RPMI8226 (cell line): ENCODE data around the gene USP34.

ENCODE experiments used
- DNase-seq: peaks from one replicate; pipeline ENCODE4 v3.0.0-alpha.2; 2015

USP34 gene

DNA sequence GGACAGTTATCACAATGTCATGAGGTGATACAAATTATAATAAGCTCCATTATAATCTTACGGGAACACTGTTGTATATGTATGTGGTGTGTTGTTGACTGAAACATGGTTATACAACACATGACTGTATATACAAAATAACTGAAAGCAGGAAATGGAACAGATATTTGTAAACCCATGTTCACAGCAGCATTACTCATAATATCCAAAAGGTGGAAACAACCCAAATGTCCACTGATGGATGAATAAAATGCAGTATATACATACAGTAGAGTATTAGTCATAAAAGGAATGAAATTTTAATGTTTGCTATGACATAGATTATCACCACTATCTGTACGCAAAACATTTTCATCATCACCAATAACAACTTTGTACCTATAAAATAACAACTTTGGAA lies 107.3 kb downstream of the USP34 start:
- no peak for DNase-seq

DNA sequence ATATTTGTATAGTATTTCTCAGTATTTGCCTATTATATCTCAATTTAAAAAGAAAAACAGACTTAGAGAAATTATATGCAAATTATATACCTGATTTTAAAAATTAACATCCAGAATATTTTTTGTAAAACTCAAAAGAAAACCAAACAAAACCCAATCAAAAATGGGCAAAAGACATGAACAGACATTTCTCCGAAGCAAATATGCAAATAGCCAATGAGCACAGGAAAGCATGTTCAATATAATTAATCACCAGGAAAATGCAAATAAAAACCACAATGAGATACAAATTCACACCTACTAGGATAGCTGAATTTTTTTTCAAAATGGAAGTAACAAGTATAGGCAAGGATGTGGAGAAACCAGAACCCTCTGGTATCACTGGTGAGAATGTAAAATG lies 108.0 kb downstream of the USP34 start:
- DNase-seq: no peak

DNA sequence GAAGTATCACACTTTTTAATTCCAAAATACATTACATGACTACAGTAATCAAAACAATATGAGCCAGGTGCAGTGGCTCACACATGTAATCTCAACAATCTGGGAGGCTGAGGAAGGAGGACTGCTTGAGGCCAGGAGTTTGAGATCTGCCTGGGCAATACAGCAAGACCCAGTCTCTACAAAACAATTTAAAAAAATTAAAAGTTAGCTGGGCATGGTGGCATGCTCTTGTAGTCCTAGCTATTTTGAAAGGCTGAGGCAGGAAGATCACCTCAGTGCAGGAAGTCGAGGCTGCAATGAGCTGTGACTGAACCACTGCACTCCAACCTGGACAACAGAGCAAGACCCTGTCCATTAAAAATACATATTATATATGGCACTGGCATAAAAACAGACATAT lies 109.8 kb downstream of the USP34 start:
- DNase-seq: no peak

DNA sequence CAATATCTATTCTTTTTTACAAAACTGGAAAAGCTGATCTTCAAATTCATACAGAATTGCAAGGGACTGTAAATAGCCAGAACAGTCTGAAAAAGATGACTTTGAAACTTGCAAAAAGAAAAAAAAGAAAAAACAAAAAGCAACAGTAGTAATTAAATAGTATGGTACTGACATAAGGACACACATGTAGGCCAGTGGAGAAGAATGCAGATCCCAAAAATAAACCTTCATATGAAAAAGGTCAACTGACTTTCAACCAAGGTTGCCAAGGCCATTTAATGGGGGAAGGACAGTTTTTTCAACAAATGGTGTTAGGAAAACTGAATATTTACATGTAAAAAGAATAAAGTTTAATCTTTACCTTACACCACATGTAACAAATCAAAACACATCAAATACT lies 111.8 kb downstream of the USP34 start:
- no peak for DNase-seq

DNA sequence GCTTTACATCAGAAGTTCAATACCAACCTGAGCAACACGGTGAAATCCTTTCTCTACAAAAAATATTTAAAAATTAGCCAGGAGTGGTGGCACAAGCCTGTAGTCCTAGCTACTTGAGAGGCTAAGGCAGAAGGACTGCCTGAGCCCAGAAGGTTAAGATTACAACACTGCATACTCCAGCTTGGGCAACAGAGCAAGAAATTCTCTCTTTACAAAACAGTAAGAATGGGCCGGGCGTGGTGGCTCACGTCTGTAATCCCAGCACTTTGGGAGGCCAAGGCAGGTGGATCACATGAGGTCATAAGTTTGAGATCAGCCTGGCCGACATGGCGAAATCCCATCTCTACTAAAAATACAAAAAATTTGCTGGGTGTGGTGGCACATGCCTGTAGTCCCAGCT lies 113.2 kb downstream of the USP34 start:
- DNase-seq: no peak

DNA sequence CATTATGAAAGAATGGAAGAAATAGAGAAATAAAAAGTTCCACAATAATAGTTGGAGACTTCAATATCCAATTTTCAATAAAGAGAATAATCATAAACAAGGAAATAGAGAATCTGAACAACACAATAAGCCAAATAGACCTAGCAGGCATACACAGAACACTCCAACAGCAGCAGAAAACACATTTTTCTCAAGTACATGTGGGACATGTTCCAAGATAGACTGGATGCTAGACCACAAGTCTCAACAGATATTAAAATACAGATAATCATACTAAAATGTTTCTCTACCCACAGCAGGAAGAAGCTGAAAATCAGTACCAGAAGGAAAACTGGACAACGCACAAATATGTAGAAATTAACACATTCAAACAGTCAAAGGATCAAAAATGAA lies 113.9 kb downstream of the USP34 start:
- no peak for DNase-seq

DNA sequence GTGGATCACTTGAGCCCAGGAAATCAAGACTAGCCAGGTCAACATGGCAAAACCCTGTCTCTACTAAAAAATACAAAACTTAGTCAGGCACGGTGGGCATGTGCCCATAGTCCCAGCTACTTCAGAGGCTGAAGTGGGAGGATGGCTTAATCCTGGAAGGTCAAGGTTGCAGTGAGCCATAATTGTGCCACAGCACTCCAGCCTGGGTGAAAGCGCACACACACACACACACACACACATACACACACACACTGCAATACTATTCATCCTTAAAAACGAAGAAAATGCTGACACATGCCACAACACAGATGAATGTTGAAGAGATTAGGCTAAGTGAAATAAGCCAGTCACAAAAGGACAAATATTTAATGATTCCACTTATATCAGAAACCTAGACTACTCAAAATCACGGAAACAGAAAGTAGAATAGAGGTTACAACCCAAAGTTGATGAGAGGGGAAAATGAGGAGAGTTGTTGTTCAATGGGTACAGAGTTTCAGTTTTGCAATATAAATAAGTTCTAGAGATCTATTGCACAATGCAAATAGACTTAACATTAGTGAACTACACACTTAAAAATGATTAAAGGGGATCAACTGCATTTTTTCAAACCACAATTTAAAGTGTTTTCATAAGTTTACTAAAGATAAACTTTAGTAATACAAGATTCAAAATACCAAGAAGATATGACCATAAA lies 114.5 kb downstream of the USP34 start:
- no peak for DNase-seq

DNA sequence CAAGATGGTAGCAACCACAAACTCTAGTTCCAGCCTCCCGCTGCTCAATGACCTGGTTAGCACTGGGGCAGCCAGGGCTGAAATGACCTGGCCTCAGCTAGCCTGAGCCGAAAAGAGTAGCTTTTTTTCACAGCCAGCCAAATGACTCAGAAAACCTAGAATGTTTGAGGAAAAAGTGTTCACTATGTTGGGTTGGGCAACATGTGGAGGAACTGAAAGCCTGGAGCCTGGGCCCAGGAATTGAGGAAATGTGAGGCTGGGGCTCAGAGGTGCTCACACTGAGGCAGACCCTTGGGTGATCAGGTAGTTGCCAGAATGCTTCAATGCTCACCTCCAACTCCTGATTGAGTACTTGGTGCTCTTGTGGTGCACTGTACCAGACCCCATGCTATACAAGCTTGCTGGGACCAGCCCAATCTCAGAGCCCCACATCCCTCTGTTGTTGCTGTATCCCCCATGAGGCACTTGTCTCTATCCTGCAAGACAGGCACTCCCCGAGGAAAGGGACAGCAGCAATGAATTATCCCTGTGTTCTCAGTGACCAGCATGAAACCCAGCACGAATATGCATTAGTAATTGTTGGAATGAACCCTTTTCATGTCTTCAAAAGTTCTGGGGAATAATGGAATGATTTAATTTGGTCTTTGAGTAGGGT lies 116.2 kb downstream of the USP34 start:
- no peak for DNase-seq

DNA sequence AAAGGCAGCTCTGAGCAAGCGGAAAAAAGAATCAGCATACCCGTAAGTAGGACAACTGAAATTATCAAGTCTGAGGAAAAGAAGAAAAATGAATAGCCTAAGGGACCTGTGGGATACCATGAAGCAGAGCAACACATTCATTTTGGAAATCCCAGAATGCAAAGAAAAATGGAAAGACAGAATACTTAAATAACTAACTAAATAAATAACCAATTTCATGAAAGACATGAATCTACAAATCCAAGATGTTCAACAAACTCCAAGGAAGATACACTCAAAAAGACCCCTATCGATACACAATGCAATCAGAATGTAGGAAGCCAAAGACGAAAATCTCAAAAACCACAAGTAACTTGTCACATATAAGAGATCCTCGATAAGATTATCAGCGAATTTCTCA lies 117.0 kb downstream of the USP34 start:
- no peak for DNase-seq

DNA sequence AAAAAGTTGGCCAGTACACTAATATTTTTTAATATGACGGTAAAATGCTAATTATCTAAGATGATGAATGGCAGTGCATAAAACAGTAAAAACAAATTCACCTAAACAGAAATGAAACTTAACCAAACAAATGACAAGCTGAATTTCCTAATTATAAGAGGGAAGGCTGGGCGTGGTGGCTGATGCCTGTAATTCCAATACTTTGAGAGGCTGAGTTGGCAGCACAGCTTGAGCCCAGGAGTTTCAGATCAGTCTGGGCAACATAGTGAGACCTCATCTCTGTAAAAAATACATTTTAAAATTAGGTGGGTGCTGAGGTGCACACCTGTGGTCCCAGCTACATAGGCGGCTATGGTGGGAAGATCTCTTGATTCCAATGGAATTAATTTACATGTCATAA lies 120.1 kb downstream of the USP34 start:
- DNase-seq: no peak

DNA sequence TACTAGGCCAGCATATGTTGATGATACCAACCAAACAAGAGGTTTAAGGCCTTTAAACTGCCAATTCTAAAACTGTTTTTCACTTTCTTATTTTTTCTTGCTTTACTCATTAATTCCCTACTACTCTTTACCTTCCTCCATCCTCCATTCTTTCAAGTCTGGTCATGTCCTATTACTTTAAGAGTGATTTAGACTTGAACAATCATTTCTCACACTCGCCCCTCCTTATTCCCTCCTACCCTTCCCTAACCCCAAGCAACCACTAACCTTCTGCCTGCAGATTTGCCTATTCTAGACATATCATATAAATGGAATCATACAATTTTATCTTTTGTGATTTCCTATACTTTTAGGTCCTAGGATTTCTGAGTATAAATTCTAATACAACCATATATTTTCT lies 127.7 kb downstream of the USP34 start:
- DNase-seq: no peak

DNA sequence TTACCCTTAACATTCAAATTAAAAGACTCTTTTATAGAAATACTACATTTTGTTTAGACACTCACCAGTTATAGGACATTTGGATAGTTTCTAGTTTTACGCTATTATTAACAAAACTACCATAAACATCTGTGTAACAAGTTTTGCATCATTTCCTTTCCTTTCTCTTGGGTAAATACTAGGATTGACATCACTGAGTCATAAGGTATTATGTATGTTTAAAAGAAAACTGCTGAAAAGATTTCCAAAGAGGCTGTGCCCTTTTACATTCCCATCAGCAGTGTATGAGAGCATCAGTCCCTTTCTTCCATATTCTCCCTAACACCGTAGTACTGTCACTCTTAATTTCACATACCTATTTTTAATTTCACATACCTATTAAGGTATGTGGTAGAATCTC lies 130.6 kb downstream of the USP34 start:
- DNase-seq: no peak

DNA sequence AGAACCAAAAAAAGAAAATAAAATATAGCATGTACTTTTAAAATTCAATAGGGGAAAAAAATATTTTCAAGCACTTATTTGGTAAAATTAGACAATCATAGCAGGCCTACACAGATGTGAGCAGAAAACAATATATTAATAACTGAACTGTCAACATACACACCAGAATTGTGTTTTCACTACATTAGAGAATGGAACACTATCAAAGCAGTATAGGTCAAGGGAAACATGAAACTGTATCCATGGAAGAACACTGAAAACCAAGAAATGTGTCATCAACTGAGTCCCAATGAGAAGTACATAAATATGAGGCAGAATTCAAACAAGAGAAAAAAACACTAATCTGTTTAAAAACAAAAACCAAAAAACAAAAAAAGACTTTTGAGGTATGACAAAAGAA lies 132.4 kb downstream of the USP34 start:
- DNase-seq: no peak

DNA sequence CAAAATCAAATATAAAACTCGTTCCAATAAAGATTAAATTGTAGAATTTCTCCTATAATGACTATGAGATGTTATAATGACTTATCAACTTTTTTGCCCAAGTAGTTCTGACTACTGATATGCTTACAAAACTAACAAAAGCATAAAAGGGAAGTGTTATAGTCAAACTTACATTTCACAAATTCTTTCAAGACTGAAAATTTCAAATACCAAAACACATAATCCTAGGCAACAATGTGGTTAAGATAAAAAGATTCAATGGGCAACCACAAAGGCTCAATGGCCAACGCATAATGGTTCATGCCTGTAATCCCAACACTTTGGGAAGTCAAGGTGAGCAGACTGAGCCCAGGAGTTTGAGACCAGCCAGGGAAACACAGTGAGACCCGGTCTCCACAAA lies 135.7 kb downstream of the USP34 start:
- no peak for DNase-seq

DNA sequence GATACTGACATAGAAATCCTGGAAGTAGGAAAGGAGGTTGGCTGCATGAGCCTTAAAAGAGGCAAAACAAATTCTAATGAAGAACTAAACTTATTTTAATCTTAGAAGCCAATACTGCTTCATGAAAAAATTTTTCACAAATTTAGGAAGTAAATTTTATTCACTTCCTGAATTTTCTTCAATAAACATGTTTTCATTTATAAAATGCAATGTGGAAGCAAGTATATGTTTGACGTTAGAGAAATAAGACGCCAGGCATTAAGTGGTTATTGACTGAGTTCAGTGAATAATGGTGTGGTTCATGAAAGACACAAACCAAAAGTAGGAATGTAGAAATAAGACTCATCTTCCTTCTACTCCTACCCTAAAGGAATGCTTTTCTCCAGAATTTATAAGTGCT lies 136.4 kb downstream of the USP34 start:
- DNase-seq: no peak

DNA sequence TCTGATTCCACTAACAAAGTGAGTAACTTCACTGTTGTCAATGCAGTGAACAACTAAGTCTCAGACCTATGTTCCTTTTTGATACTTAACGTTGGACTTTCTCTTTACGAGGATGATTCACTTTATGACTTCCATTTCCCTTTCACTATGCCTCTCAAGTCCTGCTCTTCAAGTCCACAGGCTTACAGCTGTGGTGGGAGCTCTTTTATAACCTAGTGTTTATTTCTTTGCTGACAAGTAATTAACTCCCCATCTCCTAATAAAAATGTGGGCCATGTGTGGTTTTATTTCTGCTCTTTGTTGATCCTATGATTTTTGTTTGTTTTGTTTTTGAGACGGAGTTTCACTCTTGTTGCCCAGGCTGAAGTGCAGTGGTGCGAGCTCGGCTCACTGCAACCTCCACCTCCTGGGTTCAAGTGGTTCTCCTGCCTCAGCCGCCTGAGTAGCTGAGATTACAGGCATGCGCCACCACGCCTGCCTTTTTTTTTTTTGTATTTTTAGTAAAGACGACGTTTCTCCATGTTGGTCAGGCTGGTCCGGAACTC lies 142.1 kb downstream of the USP34 start:
- DNase-seq: no peak

DNA sequence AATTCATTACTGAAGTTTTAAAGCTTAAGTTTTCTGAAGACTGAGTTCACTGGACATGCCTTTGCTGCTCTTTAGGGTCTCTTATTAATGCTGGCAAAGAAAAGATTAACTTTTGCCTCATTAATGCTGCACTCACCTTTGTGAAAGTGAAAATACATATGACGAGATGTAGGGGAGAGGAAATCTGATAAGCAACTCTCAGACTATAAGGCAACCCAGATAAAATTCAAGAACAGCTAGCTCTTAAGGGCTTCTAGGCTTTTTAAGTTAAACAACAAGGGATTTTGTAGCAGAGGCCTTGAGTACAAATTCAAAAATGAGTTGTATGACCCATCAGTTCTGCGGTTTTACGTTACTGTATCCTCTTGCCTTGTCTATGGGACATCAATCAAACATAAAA lies 143.7 kb downstream of the USP34 start:
- DNase-seq: no peak

DNA sequence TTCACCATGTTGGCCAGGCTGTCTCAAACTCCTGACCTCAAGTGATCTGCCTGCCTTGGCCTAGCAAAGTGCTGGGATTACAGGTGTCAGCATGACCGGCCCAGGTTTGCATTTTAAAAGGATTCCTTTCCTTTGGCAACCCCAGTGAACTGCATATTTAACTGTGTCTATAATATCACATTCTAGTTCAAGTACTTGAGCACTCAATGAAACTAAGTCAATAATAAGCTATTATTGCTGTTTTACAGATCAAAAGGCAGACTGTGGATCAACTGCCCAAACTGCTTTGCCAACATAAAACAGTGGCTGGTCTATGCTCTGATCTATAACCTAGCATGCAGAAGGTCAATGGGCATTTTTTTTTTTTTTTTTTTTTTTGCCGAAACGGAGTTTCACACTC lies 144.5 kb downstream of the USP34 start:
- no peak for DNase-seq

DNA sequence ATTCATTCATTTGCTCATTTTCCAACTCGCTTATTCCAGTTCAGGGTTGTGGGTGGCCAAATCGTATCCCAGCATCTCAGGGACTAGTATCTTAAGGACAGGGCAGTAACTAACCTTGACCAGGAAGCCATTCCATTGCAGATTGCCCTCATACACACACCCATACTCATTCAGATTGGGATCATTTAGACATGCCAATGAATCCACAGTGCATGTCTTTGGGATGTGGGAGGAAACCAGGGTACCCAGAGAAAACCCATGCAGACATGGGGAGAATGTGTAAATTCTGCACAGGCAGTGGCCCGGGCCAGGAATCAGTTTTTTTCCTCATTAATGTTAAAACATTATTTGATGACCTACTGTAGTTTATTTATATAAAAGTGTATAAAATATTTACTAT lies 150.7 kb downstream of the USP34 start:
- no peak for DNase-seq

DNA sequence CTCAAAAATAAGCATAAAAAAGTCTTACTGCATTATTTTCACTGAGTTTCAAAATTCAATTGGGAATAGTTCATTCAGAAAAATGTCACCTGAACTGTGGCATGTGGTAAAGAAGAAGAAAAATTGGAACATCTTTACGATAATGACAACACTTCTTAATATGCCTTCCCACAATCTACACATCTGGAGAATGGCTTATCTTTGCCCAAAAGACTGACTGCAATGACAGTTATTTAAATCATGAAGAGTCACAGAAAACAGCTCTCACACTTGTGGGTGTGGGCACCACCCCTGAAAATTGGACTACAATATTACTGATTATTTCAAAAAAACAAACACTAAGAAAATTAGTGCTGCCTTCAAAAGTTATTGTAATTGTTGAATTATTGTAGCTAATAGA lies 152.3 kb downstream of the USP34 start:
- no peak for DNase-seq

DNA sequence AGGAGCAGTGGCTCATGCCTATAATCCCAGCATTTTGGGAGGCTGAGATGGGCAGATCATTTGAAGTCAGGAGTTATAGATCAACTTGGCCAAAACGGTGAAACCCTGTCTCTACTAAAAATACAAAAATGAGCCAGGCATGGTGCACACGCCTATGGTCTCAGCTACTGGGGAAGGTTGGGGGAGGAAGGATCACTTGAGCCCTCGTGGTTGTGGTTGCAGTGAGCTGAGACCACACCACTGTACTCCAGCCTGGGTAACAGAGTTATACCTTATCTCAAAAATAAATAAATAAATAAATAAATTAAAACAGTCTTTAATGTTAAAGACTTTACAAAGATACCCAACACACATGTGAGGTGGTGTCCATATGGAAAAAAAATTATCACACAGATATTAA lies 174.9 kb downstream of the USP34 start:
- no peak for DNase-seq

DNA sequence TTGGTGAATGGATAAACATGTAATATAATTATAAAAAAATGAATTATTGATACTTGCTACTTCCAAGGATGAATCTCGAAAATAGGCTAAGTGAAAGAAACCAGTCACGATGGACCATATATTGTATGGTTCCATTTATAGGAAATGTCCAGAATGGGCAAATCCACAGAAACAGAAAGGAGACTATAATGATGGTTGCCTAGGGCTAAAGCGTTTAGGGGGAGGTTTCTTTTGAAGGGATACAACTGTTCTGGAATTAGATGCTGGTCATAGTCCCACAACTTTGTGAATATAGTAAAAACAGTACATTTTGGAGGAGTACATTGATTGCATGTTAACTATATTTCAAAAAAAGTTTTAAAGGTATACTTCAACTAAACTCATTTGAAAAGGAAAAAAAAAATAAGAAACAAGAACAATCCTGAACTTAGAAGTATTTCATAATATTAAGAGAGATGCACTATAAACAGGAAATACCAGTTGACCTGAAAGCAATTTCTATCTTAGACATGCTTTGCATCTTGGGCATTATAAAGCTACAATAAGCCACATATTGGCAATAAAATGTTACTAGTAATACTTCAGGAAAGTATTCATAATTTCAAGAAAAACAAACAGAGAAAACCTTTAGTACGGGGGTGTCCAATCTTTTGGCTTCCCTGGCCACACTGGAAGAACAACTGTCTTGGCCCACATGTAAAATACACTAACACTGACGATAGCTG lies 178.9 kb downstream of the USP34 start:
- DNase-seq: no peak

DNA sequence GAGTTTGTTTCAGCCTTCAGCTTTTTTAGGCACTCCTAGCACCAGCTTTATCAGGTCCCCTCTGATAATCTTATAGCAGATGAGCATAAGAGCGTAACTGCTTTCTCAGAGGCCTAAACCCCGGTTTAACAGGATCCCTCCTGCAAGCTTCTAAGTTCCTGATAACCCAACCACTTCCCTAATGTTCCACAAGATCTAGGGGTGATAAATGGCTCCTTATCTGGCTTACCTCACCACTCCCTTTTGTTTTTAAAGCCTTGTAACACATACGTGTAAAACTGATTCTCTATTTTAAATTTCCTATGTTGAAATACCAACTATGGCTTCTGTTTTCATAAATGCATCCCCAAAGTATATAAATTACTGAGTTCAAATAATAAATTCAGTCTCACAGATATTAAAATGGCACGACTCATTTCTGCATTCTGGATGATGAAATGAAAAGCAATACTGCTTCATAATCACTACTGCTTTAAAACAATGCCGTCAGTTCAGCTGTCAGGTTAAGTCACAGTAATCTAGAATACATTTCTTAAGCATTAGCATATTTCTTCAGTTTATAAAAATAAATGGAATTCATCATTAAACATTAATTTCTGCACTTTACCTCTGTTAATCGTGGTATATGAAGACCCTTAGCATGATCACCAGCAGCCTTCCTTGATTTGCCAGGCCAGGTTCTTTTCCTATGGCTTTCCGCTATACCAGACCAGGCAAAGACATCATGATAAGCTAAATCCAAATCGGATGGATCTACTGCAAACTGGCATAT lies 182.6 kb downstream of the USP34 start:
- no peak for DNase-seq
